Measurements from ENCODE around the gene ATP6V1C2. TPM values are rescaled to one million over a fixed set of nuclear protein-coding genes. Genes with fewer than 3 reads are reported as not detected.

The ATP6V1C2 gene
- total and polyA plus RNA-seq, 9 of the 15 experiments (the other 6 are each of a cell fraction or from before 2014, with no cell fraction given): 0.01 to 0.31 (median 0.10) TPM; not detected in 4

DNA sequence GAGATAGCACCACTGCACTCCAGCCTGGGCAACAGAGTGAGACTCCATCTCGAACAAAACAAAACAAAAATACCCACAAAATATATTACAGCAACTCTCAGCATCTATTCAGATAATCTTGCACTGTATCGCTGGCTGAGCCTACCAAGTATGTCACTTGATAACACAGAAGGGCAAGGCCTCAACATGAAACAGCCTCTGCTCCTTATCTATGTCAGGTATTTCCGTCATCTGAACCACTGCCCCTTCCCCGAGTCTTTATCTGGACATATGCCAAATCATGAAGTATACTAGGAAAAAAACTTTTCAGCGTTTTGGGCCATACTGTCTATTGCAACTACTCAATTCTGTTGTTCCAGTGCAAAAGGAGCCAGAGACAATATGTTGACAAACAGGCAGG is 73.4 kb downstream of the ATP6V1C2 start:
- ATAC-seq: peak; percentile 62
- 20% methylated on average over 5 of the region's 5 CpGs for WGBS (ENCODE audit: insufficient coverage, low coverage, missing lambda C conversion rate)
- peak in 2 of 4 experiments; percentile 39 to 44 for DNase-seq (ENCODE audit: extremely low read depth in 1 of 4, low spot score in 3 of 4)
- FAIRE-seq: no peak
- in situ Hi-C loops (cut with MboI) (no loop called here), intact Hi-C loops (cut with micrococcal nuclease) (no loop called here)
- TSS peak; percentile 15 for BruUV-seq (replicated peaks)
- H3K9me1 ChIP-seq (ENCODE audit: control insufficient read depth, insufficient read depth, low read length): peaks cover 3% of the 10 kb centered on the region
- no peak overlapping the region for H3K27ac ChIP-seq (ENCODE audit: extremely low read depth, low read depth, low read length)
- no peak overlapping the region for H3K4me3 ChIP-seq
- peaks cover 23% of the 10 kb centered on the region for H4K20me1 ChIP-seq (replicated peaks; ENCODE audit: control insufficient read depth, insufficient read depth, low read length)
- ChIA-PET POLR2A (interaction anchor here (1.3 kb wide), 1 partner anchor 17 kb away, joined by 6 read pairs; no protein-coding TSS in a partner anchor), CTCF (ENCODE audit: low intra/inter-chr PET ratio) (no interaction called here)
- peaks cover 47% of the 10 kb centered on the region for H3K79me2 ChIP-seq (ENCODE audit: control insufficient read depth, insufficient read depth, low read length)
- peaks cover 95% of the 10 kb centered on the region for H3K36me3 ChIP-seq (ENCODE audit: control insufficient read depth, insufficient read depth, low read length)
- H2AFZ ChIP-seq (ENCODE audit: low read depth, low read length): no peak overlapping the region
- no peaks in the 10 kb centered on the region for H3K9me3 ChIP-seq (replicated peaks; ENCODE audit: control insufficient read depth, insufficient read depth, low read depth, low read length)
- H3K27me3 ChIP-seq (ENCODE audit: control insufficient read depth in 2 of 2, insufficient read depth in 2 of 2, low read length in 2 of 2): no peaks in the 10 kb centered on the region
- H3K9ac ChIP-seq (ENCODE audit: insufficient read depth in 1 of 2, low read depth in 2 of 2, low read length in 2 of 2): no peak overlapping the region
- H3K4me2 ChIP-seq (ENCODE audit: insufficient read depth, low read length): no peak overlapping the region
- peaks cover 0 to 12% of the 10 kb centered on the region in 2 experiments; a peak in 2 of 5 replicates for H3K4me1 ChIP-seq (replicated peaks in 1 of 2; ENCODE audit: control insufficient read depth in 2 of 2, insufficient read depth in 2 of 2, low read length in 2 of 2)
- no peak for TF ChIP-seq CHD1 (IDR thresholded peaks at IDR 0.05; ENCODE audit: low read length)
- no peak for TF ChIP-seq SMAD4 (CRISPR knock-in tag; conservative IDR thresholded peaks at IDR 0.05)
- no peak for TF ChIP-seq SMARCA5 (IDR thresholded peaks at IDR 0.05)
- peak in 1 of 2 experiments; percentile 68; a peak in 1 of 4 replicates for TF ChIP-seq RCOR1 (IDR thresholded peaks at IDR 0.05; ENCODE audit: borderline replicate concordance in 1 of 2, low read depth in 2 of 2, low read length in 2 of 2)
- TF ChIP-seq, protein P1, sequence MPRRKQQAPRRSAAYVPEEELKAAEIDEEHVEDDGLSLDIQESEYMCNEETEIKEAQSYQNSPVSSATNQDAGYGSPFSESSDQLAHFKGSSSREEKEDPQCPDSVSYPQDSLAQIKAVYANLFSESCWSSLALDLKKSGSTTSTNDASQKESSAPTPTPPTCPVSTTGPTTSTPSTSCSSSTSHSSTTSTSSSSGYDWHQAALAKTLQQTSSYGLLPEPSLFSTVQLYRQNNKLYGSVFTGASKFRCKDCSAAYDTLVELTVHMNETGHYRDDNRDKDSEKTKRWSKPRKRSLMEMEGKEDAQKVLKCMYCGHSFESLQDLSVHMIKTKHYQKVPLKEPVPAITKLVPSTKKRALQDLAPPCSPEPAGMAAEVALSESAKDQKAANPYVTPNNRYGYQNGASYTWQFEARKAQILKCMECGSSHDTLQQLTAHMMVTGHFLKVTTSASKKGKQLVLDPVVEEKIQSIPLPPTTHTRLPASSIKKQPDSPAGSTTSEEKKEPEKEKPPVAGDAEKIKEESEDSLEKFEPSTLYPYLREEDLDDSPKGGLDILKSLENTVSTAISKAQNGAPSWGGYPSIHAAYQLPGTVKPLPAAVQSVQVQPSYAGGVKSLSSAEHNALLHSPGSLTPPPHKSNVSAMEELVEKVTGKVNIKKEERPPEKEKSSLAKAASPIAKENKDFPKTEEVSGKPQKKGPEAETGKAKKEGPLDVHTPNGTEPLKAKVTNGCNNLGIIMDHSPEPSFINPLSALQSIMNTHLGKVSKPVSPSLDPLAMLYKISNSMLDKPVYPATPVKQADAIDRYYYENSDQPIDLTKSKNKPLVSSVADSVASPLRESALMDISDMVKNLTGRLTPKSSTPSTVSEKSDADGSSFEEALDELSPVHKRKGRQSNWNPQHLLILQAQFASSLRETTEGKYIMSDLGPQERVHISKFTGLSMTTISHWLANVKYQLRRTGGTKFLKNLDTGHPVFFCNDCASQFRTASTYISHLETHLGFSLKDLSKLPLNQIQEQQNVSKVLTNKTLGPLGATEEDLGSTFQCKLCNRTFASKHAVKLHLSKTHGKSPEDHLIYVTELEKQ (CRISPR knock-in tag; IDR thresholded peaks at IDR 0.05): no peak
- no peak for TF ChIP-seq ATF1 (CRISPR knock-in tag; IDR thresholded peaks at IDR 0.05)
- no peak for TF ChIP-seq ATF1 (tag; IDR thresholded peaks at IDR 0.05)
- TF ChIP-seq, protein P2, sequence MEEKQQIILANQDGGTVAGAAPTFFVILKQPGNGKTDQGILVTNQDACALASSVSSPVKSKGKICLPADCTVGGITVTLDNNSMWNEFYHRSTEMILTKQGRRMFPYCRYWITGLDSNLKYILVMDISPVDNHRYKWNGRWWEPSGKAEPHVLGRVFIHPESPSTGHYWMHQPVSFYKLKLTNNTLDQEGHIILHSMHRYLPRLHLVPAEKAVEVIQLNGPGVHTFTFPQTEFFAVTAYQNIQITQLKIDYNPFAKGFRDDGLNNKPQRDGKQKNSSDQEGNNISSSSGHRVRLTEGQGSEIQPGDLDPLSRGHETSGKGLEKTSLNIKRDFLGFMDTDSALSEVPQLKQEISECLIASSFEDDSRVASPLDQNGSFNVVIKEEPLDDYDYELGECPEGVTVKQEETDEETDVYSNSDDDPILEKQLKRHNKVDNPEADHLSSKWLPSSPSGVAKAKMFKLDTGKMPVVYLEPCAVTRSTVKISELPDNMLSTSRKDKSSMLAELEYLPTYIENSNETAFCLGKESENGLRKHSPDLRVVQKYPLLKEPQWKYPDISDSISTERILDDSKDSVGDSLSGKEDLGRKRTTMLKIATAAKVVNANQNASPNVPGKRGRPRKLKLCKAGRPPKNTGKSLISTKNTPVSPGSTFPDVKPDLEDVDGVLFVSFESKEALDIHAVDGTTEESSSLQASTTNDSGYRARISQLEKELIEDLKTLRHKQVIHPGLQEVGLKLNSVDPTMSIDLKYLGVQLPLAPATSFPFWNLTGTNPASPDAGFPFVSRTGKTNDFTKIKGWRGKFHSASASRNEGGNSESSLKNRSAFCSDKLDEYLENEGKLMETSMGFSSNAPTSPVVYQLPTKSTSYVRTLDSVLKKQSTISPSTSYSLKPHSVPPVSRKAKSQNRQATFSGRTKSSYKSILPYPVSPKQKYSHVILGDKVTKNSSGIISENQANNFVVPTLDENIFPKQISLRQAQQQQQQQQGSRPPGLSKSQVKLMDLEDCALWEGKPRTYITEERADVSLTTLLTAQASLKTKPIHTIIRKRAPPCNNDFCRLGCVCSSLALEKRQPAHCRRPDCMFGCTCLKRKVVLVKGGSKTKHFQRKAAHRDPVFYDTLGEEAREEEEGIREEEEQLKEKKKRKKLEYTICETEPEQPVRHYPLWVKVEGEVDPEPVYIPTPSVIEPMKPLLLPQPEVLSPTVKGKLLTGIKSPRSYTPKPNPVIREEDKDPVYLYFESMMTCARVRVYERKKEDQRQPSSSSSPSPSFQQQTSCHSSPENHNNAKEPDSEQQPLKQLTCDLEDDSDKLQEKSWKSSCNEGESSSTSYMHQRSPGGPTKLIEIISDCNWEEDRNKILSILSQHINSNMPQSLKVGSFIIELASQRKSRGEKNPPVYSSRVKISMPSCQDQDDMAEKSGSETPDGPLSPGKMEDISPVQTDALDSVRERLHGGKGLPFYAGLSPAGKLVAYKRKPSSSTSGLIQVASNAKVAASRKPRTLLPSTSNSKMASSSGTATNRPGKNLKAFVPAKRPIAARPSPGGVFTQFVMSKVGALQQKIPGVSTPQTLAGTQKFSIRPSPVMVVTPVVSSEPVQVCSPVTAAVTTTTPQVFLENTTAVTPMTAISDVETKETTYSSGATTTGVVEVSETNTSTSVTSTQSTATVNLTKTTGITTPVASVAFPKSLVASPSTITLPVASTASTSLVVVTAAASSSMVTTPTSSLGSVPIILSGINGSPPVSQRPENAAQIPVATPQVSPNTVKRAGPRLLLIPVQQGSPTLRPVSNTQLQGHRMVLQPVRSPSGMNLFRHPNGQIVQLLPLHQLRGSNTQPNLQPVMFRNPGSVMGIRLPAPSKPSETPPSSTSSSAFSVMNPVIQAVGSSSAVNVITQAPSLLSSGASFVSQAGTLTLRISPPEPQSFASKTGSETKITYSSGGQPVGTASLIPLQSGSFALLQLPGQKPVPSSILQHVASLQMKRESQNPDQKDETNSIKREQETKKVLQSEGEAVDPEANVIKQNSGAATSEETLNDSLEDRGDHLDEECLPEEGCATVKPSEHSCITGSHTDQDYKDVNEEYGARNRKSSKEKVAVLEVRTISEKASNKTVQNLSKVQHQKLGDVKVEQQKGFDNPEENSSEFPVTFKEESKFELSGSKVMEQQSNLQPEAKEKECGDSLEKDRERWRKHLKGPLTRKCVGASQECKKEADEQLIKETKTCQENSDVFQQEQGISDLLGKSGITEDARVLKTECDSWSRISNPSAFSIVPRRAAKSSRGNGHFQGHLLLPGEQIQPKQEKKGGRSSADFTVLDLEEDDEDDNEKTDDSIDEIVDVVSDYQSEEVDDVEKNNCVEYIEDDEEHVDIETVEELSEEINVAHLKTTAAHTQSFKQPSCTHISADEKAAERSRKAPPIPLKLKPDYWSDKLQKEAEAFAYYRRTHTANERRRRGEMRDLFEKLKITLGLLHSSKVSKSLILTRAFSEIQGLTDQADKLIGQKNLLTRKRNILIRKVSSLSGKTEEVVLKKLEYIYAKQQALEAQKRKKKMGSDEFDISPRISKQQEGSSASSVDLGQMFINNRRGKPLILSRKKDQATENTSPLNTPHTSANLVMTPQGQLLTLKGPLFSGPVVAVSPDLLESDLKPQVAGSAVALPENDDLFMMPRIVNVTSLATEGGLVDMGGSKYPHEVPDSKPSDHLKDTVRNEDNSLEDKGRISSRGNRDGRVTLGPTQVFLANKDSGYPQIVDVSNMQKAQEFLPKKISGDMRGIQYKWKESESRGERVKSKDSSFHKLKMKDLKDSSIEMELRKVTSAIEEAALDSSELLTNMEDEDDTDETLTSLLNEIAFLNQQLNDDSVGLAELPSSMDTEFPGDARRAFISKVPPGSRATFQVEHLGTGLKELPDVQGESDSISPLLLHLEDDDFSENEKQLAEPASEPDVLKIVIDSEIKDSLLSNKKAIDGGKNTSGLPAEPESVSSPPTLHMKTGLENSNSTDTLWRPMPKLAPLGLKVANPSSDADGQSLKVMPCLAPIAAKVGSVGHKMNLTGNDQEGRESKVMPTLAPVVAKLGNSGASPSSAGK (IDR thresholded peaks at IDR 0.05): no peak
- TF ChIP-seq CBFA2T3 (IDR thresholded peaks at IDR 0.05): peak; percentile 40

All from K562 (cell line).